Psoas muscle (tissue), 8 donors: Measurements from ENCODE around the gene JPH3. TPM values are rescaled to one million over a fixed set of nuclear protein-coding genes. Genes with fewer than 3 reads are reported as not detected.

ENCODE experiments used
- ATAC-seq, 4 donors: fragments of 200-7000 bp; cut with Tn5 transposase; one replicate each; pipeline ENCODE4 v1.9.1; 2020; ENCODE audit warnings: moderate library complexity in 3 of 4, mild to moderate bottlenecking in 2 of 4
- DNase-seq, 2 donors: peaks; one replicate each; pipeline ENCODE4 v3.0.0-alpha.2; 2020
- H3K27ac ChIP-seq: fragments of 200-600 bp; one replicate; pipeline ENCODE4 v1.8.0; 2022
- H3K27me3 ChIP-seq, 3 donors: fragments of 200-600 bp in 1 of 3; one replicate each; pipeline versions ENCODE4 v1.6.1 to v1.8.0; 2013 to 2022; ENCODE audit warnings: low read length in 2 of 3, mild to moderate bottlenecking in 2 of 3, moderate library complexity in 1 of 3; ENCODE audit not compliant: insufficient read depth in 3 of 3
- H3K36me3 ChIP-seq, 2 donors: fragments of 200-600 bp in 1 of 2; one replicate each; pipeline versions ENCODE4 v1.6.1 to v1.8.0; 2013 to 2022; ENCODE audit warnings: low read depth in 1 of 2, mild to moderate bottlenecking in 1 of 2, moderate library complexity in 1 of 2; ENCODE audit not compliant: insufficient read depth in 1 of 2
- H3K4me1 ChIP-seq: fragments of 200-600 bp; one replicate; pipeline ENCODE4 v1.8.0; 2022
- H3K4me3 ChIP-seq: fragments of 200-600 bp; one replicate; pipeline ENCODE4 v1.8.0; 2022; ENCODE audit warnings: mild to moderate bottlenecking
- H3K9me3 ChIP-seq: fragments of 200-600 bp; one replicate; pipeline ENCODE4 v1.8.0; 2022
- CTCF ChIP-seq: fragments of 200-600 bp; IDR thresholded peaks from one replicate; pipeline ENCODE4 v1.8.0; 2022; ENCODE audit warnings: antibody characterized with exemption
- WGBS, 3 donors: extraction: QIAGEN DNeasy Blood & Tissue Kit; methylation state at CpG; one replicate each; pipeline versions ENCODE4 v1.1.6 to v1.1.7; 2013; 5-methylcytosine and 5-hydroxymethylcytosine counted together
- intact Hi-C, 2 donors: fragments of 100-400 bp; cut with DNase I; formaldehyde crosslinking; loops; one replicate each; pipeline versions ENCODE4 v1.11.0 to v1.14.2; 2022
- polyA plus RNA-seq, 3 donors: library from polyadenylated mRNA; stranded (reverse); fragments of 200-250 nt; gene quantifications; one replicate each; pipeline ENCODE4 v1.2.3, GENCODE V29; 2013
- total RNA-seq, 4 donors: library from RNA; stranded (reverse); fragmentation: NEBNext Ultra II Directional in 2 of 4; extraction: Animal tissue kit (Norgen Biotek cat#: 25700) in 2 of 4; gene quantifications; one replicate each; pipeline versions ENCODE4 v1.2.1 to v1.2.4, GENCODE V29; 2021 to 2023
- donor health status: healthy with polysubstance abuse.
- donor health status: DM: no; HTN: no; CAD: no; lungs with moderate emphysema.
- donor health status: Bipolar disorder and iron deficiency.
- donor health status: healthy.
- donor health status: DM: yes; HTN: yes; CAD: no.
- donor health status: DM: no; HTN: no; CAD: no.
- donor health status: DM: no; HTN: no; CAD: no.
- donor health status: DM: yes; HTN: yes; CAD: no.

The JPH3 gene
- total and polyA plus RNA-seq, 7 donors = 0.03 to 0.13 (median 0.04) TPM; not detected in 2

GRCh38 chr16:87644596-87644995 lies 42.3 kb downstream of the JPH3 start:
- no peak for DNase-seq
- Histone ChIP-seq H3K9me3 (no peaks in the 10 kb centered on the region), H3K4me1 (no peaks in the 10 kb centered on the region), H3K36me3 (no peaks in the 10 kb centered on the region), H3K4me3 (no peak overlapping the region), H3K27me3 (peaks cover 0 to 49% (median 5%) of the 10 kb centered on the region in 3 donors), H3K27ac (no peak overlapping the region)
- no peak for TF ChIP-seq CTCF
- WGBS, 3 donors = 95 to 98% (median 97%) methylated on average over 42 to 44 of the region's 44 CpGs
- ATAC-seq = no peak
- intact Hi-C loops = no loop called here

DNA sequence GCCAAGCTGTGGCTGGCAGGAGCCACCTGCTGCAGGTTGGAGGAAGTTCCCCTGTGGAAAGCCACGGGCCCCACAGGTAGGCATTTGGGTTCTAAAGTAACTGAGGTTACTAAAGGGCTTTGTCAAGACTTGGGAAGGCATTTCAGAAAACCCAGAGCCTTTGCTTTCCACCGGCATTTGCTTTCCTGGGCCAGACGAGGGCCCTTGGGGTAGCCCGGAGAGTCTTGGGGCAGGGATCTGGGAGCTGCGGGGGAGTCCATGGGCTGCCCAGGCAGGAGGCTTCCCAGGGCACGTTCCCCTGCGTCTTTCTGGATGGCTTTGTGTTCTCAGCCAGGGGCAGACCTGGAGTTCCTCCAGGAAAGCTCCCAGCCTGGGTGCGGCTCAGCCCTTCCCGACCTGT lies 43.5 kb downstream of the JPH3 start:
- no peak for ATAC-seq
- H3K36me3 ChIP-seq = no peaks in the 10 kb centered on the region
- H3K4me3 ChIP-seq = no peak overlapping the region
- no peaks in the 10 kb centered on the region for H3K4me1 ChIP-seq
- intact Hi-C loops = no loop called here
- no peak for TF ChIP-seq CTCF
- no peak for DNase-seq
- no peaks in the 10 kb centered on the region for H3K9me3 ChIP-seq
- WGBS, 3 donors = 68 to 74% (median 73%) methylated on average over 9 of the region's 9 CpGs
- peaks cover 0 to 54% (median 5%) of the 10 kb centered on the region in 3 donors for H3K27me3 ChIP-seq
- no peak overlapping the region for H3K27ac ChIP-seq

DNA sequence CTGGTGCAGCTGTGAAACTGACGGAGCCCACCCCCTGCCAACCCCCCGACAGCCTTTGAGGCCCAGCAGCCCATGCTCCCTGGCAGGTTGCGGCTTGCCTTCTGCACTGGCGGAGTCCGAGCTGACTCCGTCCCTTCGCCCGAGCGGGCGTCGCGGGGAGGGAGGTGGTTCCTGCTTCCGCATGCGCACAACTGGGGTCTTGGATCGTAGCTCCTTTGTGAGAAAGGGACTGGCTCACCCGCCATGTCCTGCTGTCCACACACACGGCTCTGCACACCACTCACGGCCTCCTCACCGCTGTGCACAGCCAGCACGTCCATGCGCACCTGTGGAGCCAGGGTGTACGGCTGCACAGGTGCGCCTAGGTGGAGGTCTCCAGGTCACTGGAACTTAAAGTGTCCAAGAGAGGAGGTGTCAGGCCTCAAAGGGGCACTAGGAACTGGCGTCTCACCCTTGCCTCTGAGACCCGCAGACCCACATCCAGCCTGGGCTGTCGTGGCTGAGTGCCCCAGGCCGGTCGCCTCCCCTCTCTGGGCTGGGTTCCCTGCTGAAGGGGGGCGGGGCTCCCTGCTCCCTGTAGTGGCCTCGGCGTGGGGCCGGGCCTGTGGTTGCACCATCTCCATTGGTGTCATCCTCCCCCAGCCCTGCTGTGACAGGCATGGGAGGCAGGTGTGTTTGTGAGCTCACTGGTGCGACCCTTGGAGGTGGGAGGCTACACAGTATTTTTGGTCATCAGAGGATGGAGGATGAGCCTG lies 45.3 kb downstream of the JPH3 start:
- intact Hi-C loops = no loop called here
- Histone ChIP-seq H3K9me3 (no peaks in the 10 kb centered on the region), H3K27me3 (peaks cover 0 to 46% (median 3%) of the 10 kb centered on the region in 3 donors), H3K36me3 (no peaks in the 10 kb centered on the region), H3K27ac (no peak overlapping the region), H3K4me3 (no peak overlapping the region), H3K4me1 (no peaks in the 10 kb centered on the region)
- no peak for TF ChIP-seq CTCF
- DNase-seq = no peak
- no peak for ATAC-seq
- WGBS, 3 donors = 79 to 82% (median 81%) methylated on average over 33 of the region's 33 CpGs

DNA sequence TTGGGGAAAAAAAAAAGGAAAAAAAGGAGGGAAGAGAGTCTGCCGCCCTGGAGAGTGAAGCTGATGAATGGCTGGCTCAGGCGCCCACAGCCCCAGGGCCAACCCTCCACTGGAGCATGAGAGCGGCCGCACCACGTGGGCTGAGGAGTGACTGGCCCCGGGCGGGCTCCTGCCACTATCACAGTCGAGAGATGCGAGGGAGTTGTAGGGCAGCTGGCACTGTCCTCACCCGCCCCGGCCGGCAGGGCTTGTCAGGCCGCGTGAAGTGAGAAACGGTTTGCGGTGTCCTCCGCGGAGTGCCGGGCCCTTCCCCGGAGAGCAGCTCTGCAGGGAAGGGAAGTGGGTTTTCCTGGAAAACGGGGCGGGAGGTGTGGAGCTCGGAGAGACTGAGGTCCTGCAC lies 45.9 kb downstream of the JPH3 start:
- 37 to 62% (median 58%) methylated on average over 20 to 23 of the region's 23 CpGs for WGBS, 3 donors
- DNase-seq = no peak

More for the DNA sequence above, 45.9 kb downstream of the JPH3 start:
- Histone ChIP-seq H3K27me3 (peaks cover 0 to 46% (median 3%) of the 10 kb centered on the region in 3 donors), H3K36me3 (no peaks in the 10 kb centered on the region), H3K27ac (no peak overlapping the region), H3K4me1 (no peaks in the 10 kb centered on the region), H3K9me3 (no peaks in the 10 kb centered on the region), H3K4me3 (no peak overlapping the region)
- intact Hi-C loops = no loop called here
- TF ChIP-seq CTCF = no peak
- no peak for ATAC-seq
